ENCODE data around the gene ADO. TPM values are rescaled to one million over a fixed set of nuclear protein-coding genes. Genes with fewer than 3 reads are reported as not detected.

ADO gene
- total and polyA plus RNA-seq, 2 donors (not counting 1 experiment from before 2014, with no cell fraction given), result 13.2 to 20.6 TPM

DNA sequence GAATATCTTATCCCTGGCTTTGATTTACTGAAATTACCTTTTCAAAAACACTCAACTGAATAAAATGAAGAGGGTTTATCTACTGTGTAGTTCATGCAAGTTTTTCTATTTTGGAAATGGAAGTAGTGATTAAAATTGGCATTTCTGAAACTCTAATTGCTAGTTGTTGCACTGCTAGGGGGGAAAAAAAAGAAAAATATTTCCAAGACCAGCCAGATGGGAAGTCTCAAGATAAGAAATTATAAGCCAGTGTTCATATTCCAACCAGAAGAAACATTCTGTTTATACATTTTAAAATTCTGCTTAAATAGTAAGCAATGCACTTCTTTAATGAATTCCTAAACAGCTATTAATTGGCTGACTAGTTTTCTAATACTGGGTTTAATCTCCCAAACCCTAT is 9.4 kb upstream of the ADO start:
- no peak overlapping the region for H3K4me3 ChIP-seq (replicated peaks in 1 of 4; ENCODE audit: control extremely low read depth in 1 of 4, insufficient read depth in 1 of 4, low read depth in 3 of 4, low read length in 4 of 4)
- H2AFZ ChIP-seq (ENCODE audit: low read length), result no peak overlapping the region
- H3K27me3 ChIP-seq (ENCODE audit: control insufficient read depth, insufficient read depth, low read length), result peaks cover 4% of the 10 kb centered on the region
- H3K36me3 ChIP-seq (ENCODE audit: control insufficient read depth, insufficient read depth, low read length), result no peaks in the 10 kb centered on the region
- H3K9ac ChIP-seq (ENCODE audit: insufficient read depth, low read length), result no peak overlapping the region
- no peak overlapping the region for H3K27ac ChIP-seq (ENCODE audit: insufficient read depth, low read length)
- H3K4me2 ChIP-seq (ENCODE audit: extremely low read depth, insufficient read depth, low read length), result no peak overlapping the region
- no peaks in the 10 kb centered on the region for H3K9me3 ChIP-seq (ENCODE audit: control insufficient read depth, insufficient read depth, low read depth, low read length)
- no peaks in the 10 kb centered on the region for H3K79me2 ChIP-seq (ENCODE audit: control insufficient read depth, insufficient read depth, low read length)
- no peaks in the 10 kb centered on the region for H4K20me1 ChIP-seq (ENCODE audit: control insufficient read depth, extremely low read depth, insufficient read depth, low read length)
- DNase-seq (ENCODE audit: low read depth in 2 of 2), result no peak
- no peaks in the 10 kb centered on the region for H3K4me1 ChIP-seq (ENCODE audit: control insufficient read depth, extremely low read depth, insufficient read depth, low read length)
- TF ChIP-seq, protein P1, sequence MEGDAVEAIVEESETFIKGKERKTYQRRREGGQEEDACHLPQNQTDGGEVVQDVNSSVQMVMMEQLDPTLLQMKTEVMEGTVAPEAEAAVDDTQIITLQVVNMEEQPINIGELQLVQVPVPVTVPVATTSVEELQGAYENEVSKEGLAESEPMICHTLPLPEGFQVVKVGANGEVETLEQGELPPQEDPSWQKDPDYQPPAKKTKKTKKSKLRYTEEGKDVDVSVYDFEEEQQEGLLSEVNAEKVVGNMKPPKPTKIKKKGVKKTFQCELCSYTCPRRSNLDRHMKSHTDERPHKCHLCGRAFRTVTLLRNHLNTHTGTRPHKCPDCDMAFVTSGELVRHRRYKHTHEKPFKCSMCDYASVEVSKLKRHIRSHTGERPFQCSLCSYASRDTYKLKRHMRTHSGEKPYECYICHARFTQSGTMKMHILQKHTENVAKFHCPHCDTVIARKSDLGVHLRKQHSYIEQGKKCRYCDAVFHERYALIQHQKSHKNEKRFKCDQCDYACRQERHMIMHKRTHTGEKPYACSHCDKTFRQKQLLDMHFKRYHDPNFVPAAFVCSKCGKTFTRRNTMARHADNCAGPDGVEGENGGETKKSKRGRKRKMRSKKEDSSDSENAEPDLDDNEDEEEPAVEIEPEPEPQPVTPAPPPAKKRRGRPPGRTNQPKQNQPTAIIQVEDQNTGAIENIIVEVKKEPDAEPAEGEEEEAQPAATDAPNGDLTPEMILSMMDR (conservative IDR thresholded peaks at IDR 0.05 in 1 of 2, IDR thresholded peaks at IDR 0.05 in 1 of 2; ENCODE audit: low read depth in 1 of 2, low read length in 2 of 2), result no peak
- TF ChIP-seq EZH2 (IDR thresholded peaks at IDR 0.05; ENCODE audit: low read length, missing control alignments), result no peak

DNA sequence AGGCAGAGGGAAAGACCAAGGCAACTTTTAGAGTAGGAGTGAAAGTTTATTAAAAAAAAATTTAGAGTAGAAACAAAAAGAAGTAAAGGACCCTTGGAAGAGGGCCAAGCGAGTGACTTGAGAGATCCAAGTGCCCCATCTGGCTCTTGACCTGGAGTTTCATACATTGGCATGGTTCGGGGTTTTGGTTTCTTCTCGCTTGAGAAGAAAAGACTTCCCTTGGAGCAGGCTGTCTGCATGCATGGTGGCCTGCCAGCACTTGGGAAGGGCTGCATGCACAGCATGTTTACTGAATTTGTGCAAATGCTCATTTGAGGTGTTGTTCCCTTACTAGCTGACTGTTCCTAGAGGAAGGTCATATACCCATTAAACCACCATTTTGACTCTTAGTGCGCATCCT is 8.8 kb upstream of the ADO start:
- Histone ChIP-seq H3K27me3 (ENCODE audit: control insufficient read depth, insufficient read depth, low read length) (peaks cover 4% of the 10 kb centered on the region), H3K4me1 (ENCODE audit: control insufficient read depth, extremely low read depth, insufficient read depth, low read length) (no peaks in the 10 kb centered on the region), H3K79me2 (ENCODE audit: control insufficient read depth, insufficient read depth, low read length) (no peaks in the 10 kb centered on the region), H3K4me3 (replicated peaks in 1 of 4; ENCODE audit: control extremely low read depth in 1 of 4, insufficient read depth in 1 of 4, low read depth in 3 of 4, low read length in 4 of 4) (no peak overlapping the region), H3K9me3 (ENCODE audit: control insufficient read depth, insufficient read depth, low read depth, low read length) (no peaks in the 10 kb centered on the region), H4K20me1 (ENCODE audit: control insufficient read depth, extremely low read depth, insufficient read depth, low read length) (no peaks in the 10 kb centered on the region), H3K9ac (ENCODE audit: insufficient read depth, low read length) (no peak overlapping the region), H3K27ac (ENCODE audit: insufficient read depth, low read length) (no peak overlapping the region), H3K4me2 (ENCODE audit: extremely low read depth, insufficient read depth, low read length) (no peak overlapping the region), H2AFZ (ENCODE audit: low read length) (no peak overlapping the region), H3K36me3 (ENCODE audit: control insufficient read depth, insufficient read depth, low read length) (no peaks in the 10 kb centered on the region)
- TF ChIP-seq, protein P1 (conservative IDR thresholded peaks at IDR 0.05 in 1 of 2, IDR thresholded peaks at IDR 0.05 in 1 of 2; ENCODE audit: low read depth in 1 of 2, low read length in 2 of 2), result no peak
- TF ChIP-seq EZH2 (IDR thresholded peaks at IDR 0.05; ENCODE audit: low read length, missing control alignments), result no peak
- DNase-seq (ENCODE audit: low read depth in 2 of 2), result no peak

DNA sequence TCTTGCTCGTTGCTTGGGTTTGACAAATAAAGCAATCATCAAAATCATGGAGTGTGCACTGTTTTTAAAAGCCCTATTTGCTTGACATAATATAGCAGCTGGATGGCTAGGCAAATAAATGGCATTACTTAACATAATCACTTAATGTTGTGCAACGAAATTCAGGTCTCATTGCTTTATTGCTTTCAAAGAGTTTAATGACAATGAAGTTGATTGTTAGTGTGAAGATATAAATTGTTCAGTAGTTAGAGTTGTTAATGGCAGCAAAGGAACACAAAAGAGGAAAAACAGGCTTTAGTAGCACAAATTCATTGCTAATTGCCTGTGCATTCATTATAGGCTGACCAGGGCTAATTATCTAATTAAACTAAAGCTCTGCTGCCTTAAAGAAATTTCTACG is 7.6 kb upstream of the ADO start:
- Histone ChIP-seq H3K9me3 (ENCODE audit: control insufficient read depth, insufficient read depth, low read depth, low read length) (no peaks in the 10 kb centered on the region), H3K79me2 (ENCODE audit: control insufficient read depth, insufficient read depth, low read length) (no peaks in the 10 kb centered on the region), H3K9ac (ENCODE audit: insufficient read depth, low read length) (no peak overlapping the region), H3K4me2 (ENCODE audit: extremely low read depth, insufficient read depth, low read length) (no peak overlapping the region), H3K4me1 (ENCODE audit: control insufficient read depth, extremely low read depth, insufficient read depth, low read length) (no peaks in the 10 kb centered on the region), H2AFZ (ENCODE audit: low read length) (no peak overlapping the region), H3K27me3 (ENCODE audit: control insufficient read depth, insufficient read depth, low read length) (peaks cover 4% of the 10 kb centered on the region), H3K4me3 (replicated peaks in 1 of 4; ENCODE audit: control extremely low read depth in 1 of 4, insufficient read depth in 1 of 4, low read depth in 3 of 4, low read length in 4 of 4) (no peak overlapping the region), H3K36me3 (ENCODE audit: control insufficient read depth, insufficient read depth, low read length) (no peaks in the 10 kb centered on the region), H3K27ac (ENCODE audit: insufficient read depth, low read length) (no peak overlapping the region), H4K20me1 (ENCODE audit: control insufficient read depth, extremely low read depth, insufficient read depth, low read length) (no peaks in the 10 kb centered on the region)
- no peak for TF ChIP-seq EZH2 (IDR thresholded peaks at IDR 0.05; ENCODE audit: low read length, missing control alignments)
- TF ChIP-seq, protein P1 (conservative IDR thresholded peaks at IDR 0.05 in 1 of 2, IDR thresholded peaks at IDR 0.05 in 1 of 2; ENCODE audit: low read depth in 1 of 2, low read length in 2 of 2), result no peak
- DNase-seq (ENCODE audit: low read depth in 2 of 2), result no peak
